Measurements from ENCODE around the gene EFNB2.

DNA sequence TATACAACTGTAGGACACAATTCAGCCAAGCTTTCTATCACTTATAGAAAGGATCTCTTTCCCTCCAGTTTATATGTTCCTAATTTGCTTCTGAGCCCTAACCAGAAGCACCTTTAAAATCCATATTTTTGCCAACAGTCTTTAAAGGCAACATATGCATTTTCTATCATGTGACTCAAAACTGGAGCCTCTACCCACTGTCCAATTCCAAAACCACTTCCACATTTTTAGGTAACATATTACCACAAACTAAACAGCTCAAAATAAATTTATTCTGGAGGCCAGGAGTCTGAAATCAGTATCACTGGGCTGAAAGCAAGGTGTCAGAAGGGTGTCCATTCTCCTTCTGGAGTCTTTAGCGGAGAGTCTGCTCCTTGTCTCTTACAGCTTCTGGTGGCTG lies 15.9 kb upstream of the EFNB2 start:
- TF ChIP-seq, protein P1, sequence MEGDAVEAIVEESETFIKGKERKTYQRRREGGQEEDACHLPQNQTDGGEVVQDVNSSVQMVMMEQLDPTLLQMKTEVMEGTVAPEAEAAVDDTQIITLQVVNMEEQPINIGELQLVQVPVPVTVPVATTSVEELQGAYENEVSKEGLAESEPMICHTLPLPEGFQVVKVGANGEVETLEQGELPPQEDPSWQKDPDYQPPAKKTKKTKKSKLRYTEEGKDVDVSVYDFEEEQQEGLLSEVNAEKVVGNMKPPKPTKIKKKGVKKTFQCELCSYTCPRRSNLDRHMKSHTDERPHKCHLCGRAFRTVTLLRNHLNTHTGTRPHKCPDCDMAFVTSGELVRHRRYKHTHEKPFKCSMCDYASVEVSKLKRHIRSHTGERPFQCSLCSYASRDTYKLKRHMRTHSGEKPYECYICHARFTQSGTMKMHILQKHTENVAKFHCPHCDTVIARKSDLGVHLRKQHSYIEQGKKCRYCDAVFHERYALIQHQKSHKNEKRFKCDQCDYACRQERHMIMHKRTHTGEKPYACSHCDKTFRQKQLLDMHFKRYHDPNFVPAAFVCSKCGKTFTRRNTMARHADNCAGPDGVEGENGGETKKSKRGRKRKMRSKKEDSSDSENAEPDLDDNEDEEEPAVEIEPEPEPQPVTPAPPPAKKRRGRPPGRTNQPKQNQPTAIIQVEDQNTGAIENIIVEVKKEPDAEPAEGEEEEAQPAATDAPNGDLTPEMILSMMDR (IDR thresholded peaks at IDR 0.05): no peak
- TF ChIP-seq CREB1 (CRISPR knock-in tag; IDR thresholded peaks at IDR 0.05) (no peak), MAX (CRISPR knock-in tag; IDR thresholded peaks at IDR 0.05) (no peak), KAT7 (CRISPR knock-in tag; IDR thresholded peaks at IDR 0.05; ENCODE audit: borderline replicate concordance) (no peak), GRHL2 (CRISPR knock-in tag; IDR thresholded peaks at IDR 0.05; ENCODE audit: insufficient replicate concordance, severe bottlenecking) (no peak), ZMAT4 (CRISPR knock-in tag; IDR thresholded peaks at IDR 0.05) (no peak), ZNF396 (CRISPR knock-in tag; IDR thresholded peaks at IDR 0.05; ENCODE audit: borderline replicate concordance) (no peak), IRF2 (CRISPR knock-in tag; IDR thresholded peaks at IDR 0.05; ENCODE audit: borderline replicate concordance, low read depth) (no peak), ZBTB21 (CRISPR knock-in tag; IDR thresholded peaks at IDR 0.05; ENCODE audit: borderline replicate concordance) (no peak)
- TF ChIP-seq, protein P2, sequence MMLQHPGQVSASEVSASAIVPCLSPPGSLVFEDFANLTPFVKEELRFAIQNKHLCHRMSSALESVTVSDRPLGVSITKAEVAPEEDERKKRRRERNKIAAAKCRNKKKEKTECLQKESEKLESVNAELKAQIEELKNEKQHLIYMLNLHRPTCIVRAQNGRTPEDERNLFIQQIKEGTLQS (CRISPR knock-in tag; conservative IDR thresholded peaks at IDR 0.05): no peak
- TF ChIP-seq, protein P3, sequence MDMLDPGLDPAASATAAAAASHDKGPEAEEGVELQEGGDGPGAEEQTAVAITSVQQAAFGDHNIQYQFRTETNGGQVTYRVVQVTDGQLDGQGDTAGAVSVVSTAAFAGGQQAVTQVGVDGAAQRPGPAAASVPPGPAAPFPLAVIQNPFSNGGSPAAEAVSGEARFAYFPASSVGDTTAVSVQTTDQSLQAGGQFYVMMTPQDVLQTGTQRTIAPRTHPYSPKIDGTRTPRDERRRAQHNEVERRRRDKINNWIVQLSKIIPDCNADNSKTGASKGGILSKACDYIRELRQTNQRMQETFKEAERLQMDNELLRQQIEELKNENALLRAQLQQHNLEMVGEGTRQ (CRISPR knock-in tag; IDR thresholded peaks at IDR 0.05): no peak

Measured in WTC11 (cell line).